IPS-18a (cell line): ENCODE data around the gene YPEL3.

ENCODE experiments used
- H3K27ac ChIP-seq: one replicate; pipeline ENCODE4 v1.5.1; 2013; ENCODE audit warnings: low read length
- H3K27me3 ChIP-seq: one replicate; pipeline ENCODE4 v1.6.1; 2013; ENCODE audit warnings: mild to moderate bottlenecking, low read length; ENCODE audit not compliant: control insufficient read depth, insufficient read depth
- H3K36me3 ChIP-seq: one replicate; pipeline ENCODE4 v1.6.1; 2013; ENCODE audit warnings: low read depth, low read length; ENCODE audit not compliant: control insufficient read depth
- H3K4me1 ChIP-seq: one replicate; pipeline ENCODE4 v1.6.1; 2013; ENCODE audit warnings: low read depth, low read length; ENCODE audit not compliant: control insufficient read depth
- H3K4me3 ChIP-seq: one replicate; pipeline ENCODE4 v1.5.1; 2013; ENCODE audit warnings: low read length
- H3K9ac ChIP-seq: one replicate; pipeline ENCODE4 v1.6.1; 2013; ENCODE audit warnings: mild to moderate bottlenecking, low read length, moderate library complexity
- H3K9me3 ChIP-seq: one replicate; pipeline ENCODE4 v1.6.1; 2013; ENCODE audit warnings: low read depth, low read length; ENCODE audit not compliant: control insufficient read depth

The YPEL3 gene

DNA sequence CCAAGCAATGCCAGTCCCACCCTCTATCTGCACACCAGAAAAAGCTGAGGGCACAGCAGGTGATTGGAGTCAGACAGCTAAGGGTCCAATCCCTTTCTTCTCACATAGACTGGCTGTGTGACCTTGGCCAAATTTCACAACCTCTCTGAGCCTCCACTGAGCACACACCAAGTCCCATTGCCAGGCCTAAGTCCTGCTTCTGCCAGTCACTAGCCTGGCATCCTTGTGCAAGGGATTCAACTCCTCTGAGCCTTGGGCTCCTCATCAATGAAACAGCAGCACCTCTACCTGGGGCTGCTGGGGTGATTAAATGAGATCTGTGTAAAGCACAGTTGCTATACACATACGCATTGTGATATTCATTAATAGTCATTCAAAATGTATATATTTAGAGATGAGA, 49.4 kb downstream of the YPEL3 start:
- no peaks in the 10 kb centered on the region for H3K36me3 ChIP-seq
- no peaks in the 10 kb centered on the region for H3K27me3 ChIP-seq
- no peak overlapping the region for H3K4me3 ChIP-seq
- H3K27ac ChIP-seq = no peak overlapping the region
- no peak overlapping the region for H3K9ac ChIP-seq
- H3K9me3 ChIP-seq = no peaks in the 10 kb centered on the region
- no peaks in the 10 kb centered on the region for H3K4me1 ChIP-seq

DNA sequence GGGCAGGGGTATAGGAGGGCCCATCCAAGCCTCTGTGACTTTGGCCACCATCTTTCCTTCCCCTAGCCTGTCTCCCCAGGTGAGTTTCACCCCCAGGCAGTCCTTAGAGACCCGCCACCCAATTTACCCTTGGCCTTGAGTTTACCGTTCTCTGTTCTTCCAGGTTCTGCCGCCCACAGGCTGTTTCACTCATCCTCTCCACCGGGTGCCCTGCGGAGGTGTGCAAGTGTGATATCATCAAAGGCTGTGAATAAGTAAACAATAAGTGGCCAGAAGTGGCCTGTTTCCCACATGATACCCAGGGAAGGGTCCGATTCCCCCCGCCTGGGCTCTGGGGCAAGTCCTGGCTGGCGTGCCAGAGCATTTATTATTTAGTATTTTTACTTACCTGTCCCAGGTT, 49.8 kb downstream of the YPEL3 start:
- no peaks in the 10 kb centered on the region for H3K36me3 ChIP-seq
- H3K27me3 ChIP-seq = no peaks in the 10 kb centered on the region
- no peaks in the 10 kb centered on the region for H3K4me1 ChIP-seq
- H3K9me3 ChIP-seq = no peaks in the 10 kb centered on the region
- no peak overlapping the region for H3K4me3 ChIP-seq
- H3K9ac ChIP-seq = no peak overlapping the region
- H3K27ac ChIP-seq = no peak overlapping the region
